ENCODE results near the gene GSTA5. TPM values are rescaled to one million over a fixed set of nuclear protein-coding genes. Genes with fewer than 3 reads are reported as not detected.

Gene GSTA5
- total and polyA plus RNA-seq, 2 of the 8 experiments (the other 6 are each of a cell fraction or from before 2014, with no cell fraction given), result not detected

DNA sequence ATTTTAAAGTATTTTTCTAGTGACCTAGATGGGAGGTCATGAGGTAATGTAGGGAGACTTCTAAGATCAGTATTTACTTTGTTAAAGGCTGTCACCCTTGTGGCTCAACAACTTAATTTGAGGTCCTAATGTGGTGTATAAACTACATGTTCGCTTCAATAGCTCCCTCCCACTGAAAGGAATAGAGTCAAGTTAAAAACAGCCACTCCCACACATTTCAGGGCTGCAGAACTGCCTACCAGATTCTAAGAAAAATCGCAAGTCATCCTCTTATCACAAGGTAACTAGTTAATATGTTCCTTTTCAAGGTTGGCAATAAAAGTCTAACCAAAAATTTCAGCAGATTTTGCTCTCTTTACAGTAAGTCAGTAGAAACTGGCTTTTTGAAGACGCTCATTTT is 52.1 kb downstream of the GSTA5 start (continued):
- TF ChIP-seq TAF7 (optimal IDR thresholded peaks at IDR 0.05; ENCODE audit: borderline replicate concordance, low read depth, low read length), result no peak
